AG04449 (cell line): ENCODE measurements around the gene MAST1.
A peak's percentile ranks its signal among the peaks of the same experiment; 100 is the strongest.

Experiments
- CTCF ChIA-PET: fragments of 350-600 bp; formaldehyde crosslinking; extraction: SDS; loops from one replicate; lab custom pipeline; 2021; ENCODE audit warnings: antibody characterized with exemption; lab: Yijun Ruan, JAX
- POLR2A ChIA-PET: fragments of 400-600, 350-600 bp; formaldehyde crosslinking; extraction: SDS; loops from one replicate; lab custom pipeline; 2020; ENCODE audit warnings: antibody characterized with exemption, inconsistent platforms; lab: Yijun Ruan, JAX
- DNase-seq: peaks from one replicate; pipeline ENCODE4 v3.0.0-alpha.2; 2010; ENCODE audit warnings: low read depth, low spot score
- H3K4me3 ChIP-seq: 2 replicates; pipeline ENCODE4 v1.5.1; 2011; ENCODE audit warnings: low read depth, mild to moderate bottlenecking, control low read depth, low read length
- TF ChIP-seq, protein P1 (sequence below): IDR thresholded peaks from one replicate; pipeline ENCODE4 v1.5.1; 2011; ENCODE audit warnings: mild to moderate bottlenecking, moderate library complexity, low read length, control low read depth, inconsistent platforms; ENCODE audit not compliant: insufficient read depth; ENCODE audit errors: missing control alignments

MAST1 gene

DNA sequence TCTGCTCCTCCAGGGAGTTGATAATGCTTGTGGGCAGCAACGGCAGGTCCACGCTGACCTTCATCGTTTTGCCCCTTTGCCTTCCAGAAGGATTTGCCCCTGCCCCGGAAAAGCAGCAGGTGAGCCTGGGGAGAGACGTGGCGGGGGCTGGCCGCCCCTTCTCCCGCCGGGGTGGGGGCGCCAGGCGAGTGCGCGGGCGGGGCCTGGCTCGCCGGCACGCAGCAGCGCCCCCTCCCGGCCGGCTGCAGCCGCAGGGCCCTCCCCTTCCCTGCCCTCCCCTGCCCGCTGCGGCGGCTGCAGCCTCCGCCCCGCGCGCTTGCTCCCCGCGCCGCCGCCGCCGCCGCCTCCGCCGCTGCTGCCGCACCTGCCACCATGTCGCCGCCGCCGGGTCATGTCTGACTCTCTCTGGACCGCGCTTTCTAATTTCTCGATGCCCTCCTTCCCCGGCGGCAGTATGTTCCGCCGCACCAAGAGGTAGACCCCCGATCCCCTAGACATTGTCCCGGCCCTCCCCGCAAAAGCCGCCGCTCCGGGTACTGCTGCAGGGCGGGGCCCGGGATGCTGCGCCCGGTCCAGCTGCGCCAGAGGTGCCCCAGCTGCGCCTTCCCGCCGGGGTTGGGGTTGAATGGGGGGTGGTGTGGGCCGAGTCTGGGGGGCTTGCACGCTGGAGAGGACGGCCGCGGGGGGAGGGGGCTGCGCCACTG is at the start of gene MAST1:
Gene MAST1, plus strand, starts transcription at position 334 of the 704 bp plus-strand sequence. Its CDS starts 58 bp downstream, at position 392.
- CTCF ChIA-PET = interaction anchor here (1.8 kb wide), 1 partner anchor 72 kb away, joined by 7 read pairs; no protein-coding TSS in a partner anchor
- TF ChIP-seq, protein P1, sequence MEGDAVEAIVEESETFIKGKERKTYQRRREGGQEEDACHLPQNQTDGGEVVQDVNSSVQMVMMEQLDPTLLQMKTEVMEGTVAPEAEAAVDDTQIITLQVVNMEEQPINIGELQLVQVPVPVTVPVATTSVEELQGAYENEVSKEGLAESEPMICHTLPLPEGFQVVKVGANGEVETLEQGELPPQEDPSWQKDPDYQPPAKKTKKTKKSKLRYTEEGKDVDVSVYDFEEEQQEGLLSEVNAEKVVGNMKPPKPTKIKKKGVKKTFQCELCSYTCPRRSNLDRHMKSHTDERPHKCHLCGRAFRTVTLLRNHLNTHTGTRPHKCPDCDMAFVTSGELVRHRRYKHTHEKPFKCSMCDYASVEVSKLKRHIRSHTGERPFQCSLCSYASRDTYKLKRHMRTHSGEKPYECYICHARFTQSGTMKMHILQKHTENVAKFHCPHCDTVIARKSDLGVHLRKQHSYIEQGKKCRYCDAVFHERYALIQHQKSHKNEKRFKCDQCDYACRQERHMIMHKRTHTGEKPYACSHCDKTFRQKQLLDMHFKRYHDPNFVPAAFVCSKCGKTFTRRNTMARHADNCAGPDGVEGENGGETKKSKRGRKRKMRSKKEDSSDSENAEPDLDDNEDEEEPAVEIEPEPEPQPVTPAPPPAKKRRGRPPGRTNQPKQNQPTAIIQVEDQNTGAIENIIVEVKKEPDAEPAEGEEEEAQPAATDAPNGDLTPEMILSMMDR = peak; percentile 38
- no peak for DNase-seq
- no peak within 1 kb of the TSS for H3K4me3 ChIP-seq
- POLR2A ChIA-PET = no interaction called here

DNA sequence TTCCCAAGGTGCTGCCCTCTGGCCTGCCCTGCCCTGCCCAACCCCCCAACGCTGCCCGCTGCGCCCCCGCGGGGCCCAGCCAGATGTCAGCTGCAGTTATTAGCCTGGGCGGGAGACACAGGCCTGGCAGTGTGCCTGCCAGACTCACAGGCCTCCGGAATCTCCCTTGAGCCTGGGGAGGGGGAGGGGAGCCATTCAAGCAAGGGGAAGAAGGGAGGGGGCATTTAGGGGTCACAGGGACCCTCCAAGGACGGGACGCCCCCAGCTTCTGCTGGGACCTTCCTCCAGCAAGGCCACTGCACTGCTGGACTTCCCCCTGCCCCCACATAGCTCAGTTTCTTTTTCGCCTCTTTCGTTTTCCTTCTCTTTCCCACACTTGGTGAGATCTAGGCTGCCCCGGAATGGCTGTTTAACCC is 49.6 kb upstream of the MAST1 start:
- H3K4me3 ChIP-seq = peak overlapping the region; percentile 55
- DNase-seq = no peak
- CTCF ChIA-PET = interaction anchor here (0.9 to 4.7 kb wide), 10 partner anchors 8 to 59 kb away, joined by 3 to 58 read pairs (median 10); partner anchors contain the start of genes PRDX2 and THSD8
- POLR2A ChIA-PET = interaction anchor here (0.5 to 1.4 kb wide), 6 partner anchors 8 to 364 kb away, joined by 3 to 5 read pairs (median 3); partner anchors contain the start of gene FARSA
- TF ChIP-seq, protein P1 = no peak

DNA sequence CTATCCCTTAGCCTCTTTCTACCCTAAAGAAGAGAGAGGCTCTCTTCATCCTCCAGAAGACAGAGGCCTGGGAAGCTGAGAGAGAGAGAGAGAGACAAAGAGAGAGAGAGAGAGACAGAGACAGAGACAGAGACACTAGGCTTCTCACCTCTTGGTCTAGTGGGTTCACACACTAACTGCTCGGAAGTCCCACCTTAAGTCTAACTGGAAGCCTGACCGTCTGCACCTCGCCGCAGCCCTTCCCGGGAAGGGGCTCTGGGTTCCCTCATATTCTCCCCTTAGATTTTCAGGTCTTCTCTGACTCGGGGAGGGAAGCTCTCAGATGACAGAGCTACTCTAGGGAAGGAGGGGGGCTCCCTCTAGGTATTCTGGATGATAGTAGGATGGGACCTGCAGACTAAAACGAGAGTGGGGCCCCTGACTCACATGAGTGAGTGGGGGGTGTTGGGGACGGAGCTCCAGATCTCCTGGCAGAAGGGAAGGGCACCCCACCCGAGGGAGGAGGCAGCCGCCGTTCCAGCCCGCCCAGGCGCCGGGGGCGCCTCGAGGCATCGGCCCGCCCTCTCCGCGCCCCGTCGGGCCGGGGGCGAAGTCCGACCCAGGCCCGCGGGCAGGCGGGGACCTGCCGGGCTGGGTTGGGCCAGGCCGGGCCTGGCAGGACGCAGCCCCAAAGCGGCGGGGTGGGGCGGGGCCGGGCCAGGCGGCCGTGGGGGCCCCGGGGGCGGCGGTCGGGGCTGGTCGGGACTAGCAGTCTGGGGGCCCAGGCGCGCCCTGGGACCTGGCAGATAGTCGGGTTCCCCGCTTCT is 49.0 kb upstream of the MAST1 start:
- peak overlapping the region; percentile 55 for H3K4me3 ChIP-seq
- DNase-seq = no peak
- TF ChIP-seq, protein P1 = no peak
- ChIA-PET POLR2A (interaction anchor here (0.5 to 1.4 kb wide), 7 partner anchors 9 to 364 kb away, joined by 3 to 5 read pairs (median 3); partner anchors contain the start of gene FARSA), CTCF (interaction anchor here (1.1 to 4.7 kb wide), 9 partner anchors 7 to 58 kb away, joined by 3 to 58 read pairs (median 11); partner anchors contain the start of genes PRDX2 and THSD8)

DNA sequence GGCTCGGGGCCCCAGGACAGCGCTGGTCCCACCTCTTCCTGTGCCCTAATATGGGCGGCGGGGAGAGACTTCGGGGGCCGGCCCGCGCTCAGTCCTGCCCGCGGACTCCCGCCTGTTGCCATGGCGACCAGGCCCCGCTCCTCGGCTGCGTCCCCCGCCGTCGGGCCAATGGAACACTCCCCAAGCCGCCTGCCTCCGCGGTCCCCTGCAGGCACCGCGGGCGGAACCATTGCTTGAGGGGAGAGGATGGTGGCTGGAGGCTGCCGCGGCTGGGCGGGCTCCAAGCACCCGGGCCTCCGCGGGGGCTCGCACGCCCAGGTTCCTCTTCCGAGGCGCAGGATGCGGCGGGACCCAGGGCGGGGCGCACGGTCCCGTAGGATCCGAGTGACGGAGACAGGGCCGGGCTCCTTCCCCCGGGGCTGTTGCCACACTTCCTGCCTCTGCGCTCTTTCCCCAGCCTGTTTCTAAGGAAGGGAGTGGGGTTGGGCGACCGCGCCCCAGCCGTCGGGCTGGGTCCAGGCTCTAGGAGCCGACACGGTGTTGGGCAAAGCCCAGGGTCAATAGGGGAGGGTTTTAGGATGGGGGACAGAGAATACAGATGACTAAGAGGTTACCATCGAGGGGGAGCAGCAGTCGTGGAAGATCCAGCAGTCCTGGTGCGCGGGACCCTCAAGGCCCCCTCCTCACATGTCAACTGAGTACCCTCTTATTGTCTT is 48.3 kb upstream of the MAST1 start:
- POLR2A ChIA-PET = interaction anchor here (0.6 to 4.4 kb wide), 4 partner anchors 8 to 143 kb away, joined by 3 to 51 read pairs (median 4); partner anchors contain the start of gene FARSA
- H3K4me3 ChIP-seq = peak overlapping the region; percentile 55
- no peak for DNase-seq
- CTCF ChIA-PET = interaction anchor here (1.0 to 18.0 kb wide), 10 partner anchors 12 to 57 kb away, joined by 3 to 1565 read pairs (median 11); partner anchors contain the start of genes BEST2, HOOK2, PRDX2 and RNASEH2A
- TF ChIP-seq, protein P1 = no peak

DNA sequence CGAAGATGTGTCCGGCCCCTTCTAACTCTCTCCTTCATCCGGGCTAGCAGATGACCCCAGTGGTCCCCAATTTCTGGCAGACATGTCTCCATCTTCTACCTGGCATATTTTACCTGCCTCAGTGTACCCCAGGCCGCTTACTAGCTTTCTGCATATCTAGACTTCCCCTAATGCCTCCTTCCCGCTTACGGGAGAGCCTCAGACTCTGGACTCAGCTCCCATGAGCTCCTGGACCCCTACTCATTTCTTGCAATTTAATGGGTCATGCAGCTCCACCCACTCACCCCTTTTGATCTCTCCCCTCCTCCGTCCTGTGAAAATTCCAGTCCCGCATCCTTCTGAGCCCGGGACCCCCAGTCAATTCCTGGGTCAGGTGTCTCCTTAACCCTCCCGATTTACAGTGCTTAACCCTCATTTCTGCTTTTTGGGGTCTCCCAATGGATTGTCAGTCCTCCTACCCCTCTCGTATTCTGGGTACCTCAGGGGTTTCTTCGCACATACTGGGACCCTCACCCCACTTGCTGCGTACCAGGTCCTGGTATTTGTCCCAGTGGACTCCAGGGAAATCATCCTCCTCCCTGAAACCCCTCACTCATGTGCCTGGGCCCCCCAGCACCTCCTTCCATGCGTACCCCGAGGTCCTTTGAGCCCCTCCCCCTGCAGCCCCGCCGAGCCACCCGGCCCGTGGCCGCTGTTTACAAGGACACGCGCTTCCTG is 47.5 kb upstream of the MAST1 start:
- ChIA-PET POLR2A (interaction anchor here (0.6 to 4.4 kb wide), 29 partner anchors 8 to 942 kb away, joined by 3 to 158 read pairs (median 4); partner anchors contain the start of genes FBXW9, GET3, RAD23A and RNASEH2A), CTCF (interaction anchor here (1.0 to 18.0 kb wide), 5 partner anchors 9 to 57 kb away, joined by 3 to 1565 read pairs (median 7); partner anchors contain the start of genes BEST2, HOOK2, RNASEH2A and TRIR)
- DNase-seq = no peak
- peak overlapping the region; percentile 55 for H3K4me3 ChIP-seq
- TF ChIP-seq, protein P1 = no peak
